ENCODE data around the gene ARHGAP24.

The ARHGAP24 gene

DNA sequence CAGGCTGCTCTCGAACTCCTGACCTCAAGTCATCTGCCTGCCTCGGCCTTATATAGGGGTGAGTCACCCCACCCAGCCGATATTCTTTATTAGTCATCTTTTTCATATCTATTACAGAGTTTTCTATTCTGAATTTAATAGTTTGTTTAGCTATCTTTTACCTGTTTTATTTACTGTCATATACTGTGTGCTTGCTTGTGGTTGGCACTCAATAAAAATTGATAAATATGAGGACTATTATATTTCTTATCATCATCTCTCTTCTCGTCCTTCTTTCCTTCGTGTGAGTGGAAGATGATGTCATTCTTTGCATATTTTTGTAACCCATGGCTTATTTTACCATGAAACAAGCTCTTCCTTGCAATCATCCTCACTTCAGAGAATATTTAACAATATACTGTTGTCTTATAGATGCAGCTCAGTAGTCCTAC is 265.5 kb downstream of the ARHGAP24 start:
- DNase-seq (ENCODE audit: low spot score), result peak; percentile 22

DNA sequence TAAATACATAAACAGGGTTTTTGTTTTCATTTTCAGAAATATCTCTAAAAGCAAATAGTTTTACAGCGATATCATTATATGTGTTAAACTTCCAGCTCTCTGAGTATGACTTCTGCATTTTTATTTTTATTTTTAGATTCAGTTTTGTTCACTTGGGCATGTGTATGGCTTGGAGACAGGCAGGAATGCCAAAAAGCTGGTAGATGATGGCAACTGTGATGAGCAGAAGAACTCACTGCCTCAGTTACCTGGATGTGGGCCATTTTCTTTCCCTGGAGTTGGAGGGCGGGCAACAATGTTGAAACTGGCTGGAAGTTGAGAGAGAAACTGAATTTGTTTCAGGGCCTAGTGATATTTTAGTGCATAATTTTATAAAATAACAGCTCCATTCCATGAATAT is 266.4 kb downstream of the ARHGAP24 start:
- no peak for DNase-seq (ENCODE audit: low spot score)

DNA sequence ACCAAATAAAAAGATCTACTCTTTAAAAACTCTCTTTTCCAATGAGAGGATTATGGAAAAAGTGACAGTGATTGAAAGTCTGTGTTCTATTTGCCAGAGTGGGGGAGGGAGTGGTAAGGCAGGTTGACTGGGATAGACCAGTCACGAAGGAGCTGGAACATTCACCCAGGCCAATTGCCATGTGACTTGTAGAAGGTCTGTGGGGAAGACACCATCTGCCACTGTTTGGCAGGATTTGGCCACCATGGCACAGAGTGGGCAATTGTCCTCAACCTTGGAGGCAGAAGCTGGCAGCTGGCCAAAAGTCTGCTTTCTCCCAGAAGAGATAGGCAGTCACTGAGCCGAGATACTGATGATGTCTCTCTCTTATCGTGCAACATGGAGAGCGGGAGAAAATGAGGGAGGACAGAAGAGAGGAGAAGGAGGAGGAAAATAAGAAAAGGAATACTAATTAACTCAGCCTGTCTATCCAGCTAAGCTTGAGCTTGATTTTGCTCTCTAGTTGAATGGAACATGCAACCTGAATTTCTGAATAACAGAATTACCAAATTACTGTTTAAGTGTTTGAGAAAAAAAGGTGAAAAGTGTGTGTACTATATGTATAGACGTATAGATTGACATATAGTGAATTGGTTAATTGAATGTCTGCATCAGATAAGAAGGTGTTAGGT is 267.1 kb downstream of the ARHGAP24 start:
- DNase-seq (ENCODE audit: low spot score), result no peak

DNA sequence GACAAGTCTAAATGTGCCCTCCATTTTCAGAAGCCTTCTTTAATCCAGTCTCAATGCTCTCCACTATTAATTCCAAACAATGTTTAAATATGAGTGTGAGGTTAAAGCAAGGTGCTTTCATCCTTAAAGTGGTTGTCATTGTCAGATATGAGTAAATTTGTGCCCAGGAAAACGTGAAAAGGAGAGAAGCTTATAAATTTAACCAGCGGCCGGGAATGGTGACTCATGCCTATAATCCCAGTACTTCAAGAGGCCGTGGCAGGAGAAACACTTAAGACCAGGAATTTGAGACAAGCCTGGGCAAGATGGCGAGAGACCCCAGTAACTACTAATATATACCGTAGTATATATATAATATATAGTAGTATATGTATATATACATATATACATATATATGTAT is 270.0 kb downstream of the ARHGAP24 start:
- DNase-seq (ENCODE audit: low spot score), result peak; percentile 29

DNA sequence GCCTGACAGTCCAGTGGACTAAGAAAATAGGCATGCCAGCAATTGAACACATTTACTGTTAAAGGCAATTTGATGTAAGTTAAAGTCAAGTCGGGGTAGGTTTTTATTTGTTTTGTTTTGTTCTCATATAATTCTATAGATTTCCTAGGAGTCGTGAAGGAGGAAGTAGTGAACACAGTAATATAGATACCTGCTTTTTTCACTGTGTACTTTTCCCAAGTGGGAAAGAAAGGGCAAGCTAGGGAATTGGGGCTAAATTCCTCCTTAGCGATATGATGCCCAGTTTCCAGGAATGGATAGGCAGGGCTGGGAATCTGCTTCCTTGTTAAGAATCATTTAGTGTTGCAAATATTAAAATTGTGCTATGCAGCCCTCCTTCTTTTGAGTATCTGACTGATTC is 271.0 kb downstream of the ARHGAP24 start:
- no peak for DNase-seq (ENCODE audit: low spot score)

DNA sequence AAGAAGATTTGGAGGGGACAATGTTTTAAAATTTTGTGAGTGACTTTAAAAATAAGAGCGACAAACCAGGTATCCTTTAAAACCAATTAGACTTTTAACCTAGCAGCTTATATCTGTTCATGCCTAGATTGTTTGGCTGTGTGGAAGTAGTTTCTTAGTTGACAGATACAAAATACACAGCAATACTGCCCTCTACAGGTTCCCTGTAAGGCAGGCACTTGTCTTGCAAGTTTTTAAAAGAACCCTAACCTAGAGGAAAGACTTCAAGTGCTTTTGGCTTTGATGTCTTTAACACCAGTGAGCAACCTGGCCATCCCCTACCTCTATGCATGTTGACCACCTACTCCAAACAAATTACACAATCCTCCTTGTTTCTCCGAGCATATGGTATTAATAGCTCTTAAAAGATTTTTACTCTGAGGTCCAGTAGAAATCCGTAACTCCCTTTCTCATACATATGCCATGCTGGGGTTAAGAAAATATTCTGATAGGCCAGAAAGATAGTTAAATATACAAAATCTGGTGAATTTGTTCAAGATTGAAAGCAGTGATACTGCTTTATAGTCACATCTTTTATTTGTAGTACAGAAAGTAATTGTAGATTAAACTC is 273.0 kb downstream of the ARHGAP24 start:
- peak; percentile 83 for DNase-seq (ENCODE audit: low spot score)

DNA sequence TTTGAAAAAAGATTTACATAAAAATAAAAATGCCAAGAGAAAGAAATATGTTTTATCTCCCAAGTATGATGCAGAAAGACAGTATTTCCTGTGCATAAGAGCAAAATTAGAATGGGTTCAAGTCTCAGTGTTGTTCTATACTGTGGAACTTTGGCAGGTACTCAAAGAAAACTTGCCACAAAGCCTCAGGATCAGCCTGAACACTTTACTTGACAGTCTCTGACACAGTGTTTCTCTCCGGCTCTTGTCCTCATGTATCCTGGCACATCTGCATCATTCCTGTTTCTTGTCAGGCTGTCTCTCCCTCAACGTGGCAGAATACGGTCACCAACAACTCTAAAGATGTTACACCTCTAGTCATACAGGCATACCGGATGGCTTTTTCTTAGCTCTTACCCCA is 273.7 kb downstream of the ARHGAP24 start:
- DNase-seq (ENCODE audit: low spot score), result no peak

DNA sequence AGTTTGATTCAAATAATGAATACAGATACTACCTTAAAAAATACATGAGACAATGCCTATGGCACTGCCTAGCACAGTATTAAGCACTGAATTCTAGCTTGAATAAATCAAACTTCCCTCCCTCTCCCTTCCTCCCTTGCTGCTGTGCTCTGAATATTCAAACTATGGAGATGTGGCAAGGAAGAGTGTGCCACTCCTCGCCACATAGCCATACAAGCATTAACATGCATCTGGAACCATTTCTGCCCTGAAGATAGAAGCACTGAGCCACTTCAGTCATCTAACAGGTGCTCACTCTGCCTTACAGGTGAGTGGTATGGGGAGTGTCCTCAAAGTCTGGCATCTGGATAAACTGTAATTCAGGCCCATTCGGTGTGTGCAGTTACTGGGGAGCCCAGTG is 276.9 kb downstream of the ARHGAP24 start:
- DNase-seq (ENCODE audit: low spot score), result no peak

DNA sequence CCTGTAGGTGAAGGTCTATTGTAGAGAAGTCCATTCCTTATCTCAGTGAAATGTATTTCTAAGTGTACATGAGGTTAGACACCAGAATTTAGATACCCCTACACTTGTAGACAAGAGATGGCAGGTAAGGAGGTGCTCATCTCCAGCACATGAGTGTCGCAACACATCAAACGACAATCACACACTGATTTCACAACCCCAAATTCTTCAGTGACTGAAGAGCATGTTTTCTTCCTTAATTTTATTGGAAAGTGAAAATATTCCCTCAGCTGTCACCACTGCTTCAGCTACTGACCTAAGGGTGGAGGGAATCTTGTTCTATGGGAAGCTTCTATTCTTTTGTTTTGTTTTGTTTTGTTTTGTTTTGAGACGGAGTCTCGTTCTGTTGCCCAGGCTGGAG is 280.3 kb downstream of the ARHGAP24 start:
- DNase-seq (ENCODE audit: low spot score), result no peak

DNA sequence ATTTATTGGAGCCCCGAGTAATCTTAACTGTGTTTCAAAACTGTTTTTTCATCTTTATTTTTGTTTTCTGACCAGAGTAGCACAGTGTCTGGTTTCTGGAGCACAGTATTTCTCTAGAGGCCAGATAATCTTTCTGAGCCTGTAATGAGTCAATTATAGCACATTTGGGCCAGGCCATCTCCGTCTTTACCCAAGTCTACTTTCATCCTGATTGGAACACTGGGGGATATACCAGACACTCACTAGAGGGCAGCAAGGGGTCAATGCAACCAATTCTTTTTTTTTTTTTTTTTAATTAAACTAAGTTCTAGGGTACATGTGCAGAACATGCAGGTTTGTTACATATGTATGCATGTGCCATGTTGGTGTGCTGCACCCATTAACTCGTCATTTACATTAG is 282.0 kb downstream of the ARHGAP24 start:
- DNase-seq (ENCODE audit: low spot score), result peak; percentile 34

DNA sequence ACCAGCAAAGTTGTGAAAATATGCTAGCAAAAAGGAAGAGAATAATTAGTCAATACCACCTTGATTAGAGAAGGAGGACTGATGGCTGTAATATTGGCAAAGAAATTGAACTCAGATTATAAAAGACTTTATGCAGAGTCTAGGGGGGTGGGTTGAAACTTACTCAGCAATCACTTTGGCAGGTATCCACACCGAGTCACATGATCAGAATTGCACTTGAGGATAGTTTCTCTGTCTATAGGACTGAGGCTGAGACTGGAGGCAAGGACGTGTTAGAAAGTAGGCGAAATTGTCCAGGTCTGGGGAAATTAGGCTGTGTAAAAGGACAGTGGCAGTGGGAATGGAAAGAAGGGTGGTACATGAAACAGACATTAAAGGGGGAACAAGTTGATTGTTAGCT is 284.4 kb downstream of the ARHGAP24 start:
- DNase-seq (ENCODE audit: low spot score), result no peak

DNA sequence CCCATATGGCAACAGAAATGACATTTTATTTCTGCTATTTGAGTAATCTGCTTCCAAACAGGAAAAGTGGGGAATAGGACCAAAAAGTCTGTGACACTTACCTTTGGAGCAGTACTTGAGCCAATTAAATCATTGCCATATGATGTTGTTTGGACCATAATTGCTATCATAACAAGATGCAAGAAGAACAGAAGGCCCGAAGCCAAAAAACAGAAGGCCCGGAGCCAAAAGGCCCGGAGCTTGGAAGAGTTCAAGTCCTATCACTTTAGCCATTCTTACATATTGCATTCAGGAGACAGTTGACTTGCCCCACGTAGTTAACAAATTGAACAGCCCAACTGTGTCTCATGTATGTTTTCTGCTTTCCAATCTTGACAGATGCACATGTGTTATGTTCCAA is 285.6 kb downstream of the ARHGAP24 start:
- no peak for DNase-seq (ENCODE audit: low spot score)

DNA sequence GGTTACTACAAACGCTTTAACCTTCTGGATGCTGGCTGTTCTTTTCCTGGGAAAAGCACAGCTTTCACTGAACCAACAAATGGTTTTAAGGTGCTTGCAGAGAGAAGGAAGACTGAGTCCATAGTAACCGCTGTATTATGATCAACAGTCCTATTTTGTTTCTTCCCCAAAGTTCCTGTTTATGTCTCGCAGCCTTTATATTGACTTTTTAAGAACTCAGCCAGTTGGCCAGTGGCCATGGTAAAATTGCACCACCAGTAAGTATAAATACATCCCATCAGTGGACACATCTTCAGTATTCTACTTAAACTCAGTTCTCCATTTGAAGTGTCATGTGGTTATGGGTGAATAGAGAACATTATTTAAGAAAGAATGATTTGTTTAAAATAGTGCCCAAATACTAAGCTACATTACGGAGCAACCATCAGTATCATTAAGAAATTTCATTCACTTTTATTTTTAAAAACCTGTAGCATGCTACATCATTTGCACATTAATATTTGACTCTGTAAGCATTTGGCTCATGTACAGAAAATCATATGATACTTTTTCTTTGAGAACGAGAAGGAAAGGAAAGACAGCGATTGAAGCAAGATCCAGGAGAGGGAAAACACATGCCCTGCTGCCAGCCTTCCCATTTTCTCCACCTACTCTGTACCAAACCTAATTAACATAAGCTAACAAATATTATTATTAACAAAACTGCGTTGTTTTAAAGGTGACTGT is 287.0 kb downstream of the ARHGAP24 start:
- no peak for DNase-seq (ENCODE audit: low spot score)

DNA sequence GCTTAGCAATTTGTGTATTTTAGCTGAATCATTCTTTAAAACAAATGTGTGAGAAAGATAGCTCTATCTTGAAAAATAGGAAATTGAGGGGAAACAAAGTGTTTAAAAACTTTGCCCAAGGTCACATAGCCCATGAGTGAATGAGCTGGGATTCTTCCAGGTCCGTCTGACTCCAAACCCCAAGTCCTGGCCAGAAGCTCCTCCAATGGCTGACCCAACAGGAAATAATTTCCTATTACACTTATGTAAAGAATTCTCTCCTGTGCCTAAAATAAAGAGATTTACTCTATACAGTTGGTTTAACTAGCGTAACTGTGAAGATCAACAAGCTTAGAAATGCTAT is 287.6 kb downstream of the ARHGAP24 start:
- no peak for DNase-seq (ENCODE audit: low spot score)

DNA sequence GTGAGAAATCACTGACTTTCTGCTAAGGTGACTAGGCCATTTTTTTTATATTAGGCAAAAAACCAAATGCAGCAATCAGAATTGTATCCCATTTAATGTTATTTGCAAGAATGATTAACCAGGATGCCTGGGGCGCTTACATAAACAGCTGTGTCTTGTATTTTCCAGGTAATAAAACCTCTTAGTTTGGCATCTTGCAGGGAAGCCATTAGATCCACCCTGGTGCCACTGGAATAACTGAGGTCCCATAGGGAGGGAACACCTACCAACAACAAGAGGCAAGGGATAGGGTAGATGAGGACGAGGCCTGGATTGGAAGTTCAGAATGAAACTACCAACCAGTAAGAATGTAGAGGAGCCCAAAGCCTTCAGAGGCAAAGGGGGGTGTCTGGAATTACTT is 288.3 kb downstream of the ARHGAP24 start:
- no peak for DNase-seq (ENCODE audit: low spot score)

DNA sequence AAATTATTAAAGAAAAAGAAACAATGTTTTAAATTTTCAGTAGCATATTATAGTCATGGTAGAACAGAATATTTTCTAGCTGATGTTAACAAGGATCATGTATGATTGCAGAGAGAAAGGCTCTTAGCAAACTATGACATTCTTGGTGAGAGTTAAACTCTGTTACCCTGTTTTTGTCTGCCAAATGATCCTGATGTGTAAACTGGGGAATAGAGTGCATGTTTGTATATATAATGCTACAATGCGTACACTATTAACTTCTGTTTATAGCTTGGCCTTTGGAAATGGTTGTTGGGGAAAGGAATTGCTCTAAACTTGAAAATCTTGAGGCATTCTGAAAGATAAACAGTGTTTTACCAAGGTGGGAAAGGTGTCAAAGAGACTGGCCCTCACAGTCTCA is 292.7 kb downstream of the ARHGAP24 start:
- no peak for DNase-seq (ENCODE audit: low spot score)

DNA sequence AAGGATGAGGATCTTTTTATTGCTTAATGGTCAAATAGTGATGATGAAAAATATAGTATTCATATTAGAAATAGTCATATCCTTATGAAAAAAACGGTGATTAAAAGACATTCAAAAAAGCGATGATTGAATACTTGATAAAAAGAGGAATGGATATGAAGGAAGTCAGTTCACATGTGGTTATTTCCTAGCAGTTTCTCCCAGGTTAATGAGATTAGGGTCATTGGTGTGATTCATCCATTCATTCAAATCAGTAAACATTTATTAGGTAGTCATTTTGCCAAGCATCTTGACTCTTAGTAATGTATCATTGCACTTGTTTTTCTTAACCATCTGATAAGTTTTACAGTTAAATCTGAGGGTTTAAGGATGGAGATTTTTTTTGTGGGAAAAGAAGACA is 294.1 kb downstream of the ARHGAP24 start:
- no peak for DNase-seq (ENCODE audit: low spot score)

DNA sequence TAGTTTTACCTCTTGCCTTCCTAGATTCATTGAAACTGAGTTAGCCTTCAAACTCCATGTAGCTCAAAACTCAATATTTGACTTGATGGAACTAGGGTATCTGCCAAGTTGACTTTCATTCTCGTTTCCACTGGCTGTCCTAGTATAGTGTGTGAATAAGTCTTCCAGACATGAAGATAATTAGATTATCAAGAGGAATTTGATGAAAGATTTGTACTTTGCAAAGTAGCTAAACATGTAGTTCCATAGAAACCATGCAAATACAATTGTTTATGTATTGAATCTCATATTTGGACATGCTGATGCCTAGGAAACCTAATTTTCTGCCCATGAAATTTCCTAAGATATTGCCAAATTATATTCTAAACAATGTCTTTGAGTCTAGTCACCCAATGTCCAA is 297.5 kb downstream of the ARHGAP24 start:
- no peak for DNase-seq (ENCODE audit: low spot score)

DNA sequence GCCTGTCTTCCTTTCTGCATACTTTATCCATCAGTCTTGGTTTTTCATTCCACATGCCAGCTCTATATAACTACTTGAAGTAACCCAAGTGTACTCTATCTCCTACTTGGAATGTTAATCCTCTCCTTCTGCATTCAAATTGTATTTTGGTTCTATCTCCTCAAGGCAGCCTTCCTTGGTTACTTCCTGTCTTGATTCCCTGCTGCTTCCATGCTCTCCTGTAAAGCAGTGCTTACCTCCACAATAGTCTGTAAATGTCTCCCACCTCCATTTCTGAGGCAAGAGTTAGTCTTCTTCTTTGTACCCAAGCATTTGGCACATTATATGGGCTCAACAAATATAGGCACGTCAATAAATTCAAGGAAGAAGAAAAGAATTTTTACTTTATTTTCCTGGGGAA is 298.4 kb downstream of the ARHGAP24 start:
- DNase-seq (ENCODE audit: low spot score), result no peak

DNA sequence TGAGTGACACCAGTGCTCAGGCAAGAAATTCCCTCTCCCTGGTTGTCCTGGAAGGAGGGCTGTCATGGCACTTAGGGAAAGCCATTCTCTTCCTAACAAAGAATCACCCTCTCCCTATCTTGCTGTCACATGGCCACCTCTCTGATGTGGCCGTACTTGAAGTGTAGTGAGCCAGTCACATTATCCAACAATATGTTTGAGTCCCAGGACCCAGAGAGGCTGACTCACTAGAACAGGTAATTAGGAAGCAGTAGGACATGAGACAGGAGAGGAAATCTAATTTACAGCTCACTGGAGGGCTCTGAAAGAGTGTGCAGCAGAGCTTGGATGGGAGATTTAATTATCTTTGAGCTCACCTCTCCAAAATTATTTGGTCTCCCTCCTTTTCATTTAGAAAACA is 299.1 kb downstream of the ARHGAP24 start:
- no peak for DNase-seq (ENCODE audit: low spot score)

DNA sequence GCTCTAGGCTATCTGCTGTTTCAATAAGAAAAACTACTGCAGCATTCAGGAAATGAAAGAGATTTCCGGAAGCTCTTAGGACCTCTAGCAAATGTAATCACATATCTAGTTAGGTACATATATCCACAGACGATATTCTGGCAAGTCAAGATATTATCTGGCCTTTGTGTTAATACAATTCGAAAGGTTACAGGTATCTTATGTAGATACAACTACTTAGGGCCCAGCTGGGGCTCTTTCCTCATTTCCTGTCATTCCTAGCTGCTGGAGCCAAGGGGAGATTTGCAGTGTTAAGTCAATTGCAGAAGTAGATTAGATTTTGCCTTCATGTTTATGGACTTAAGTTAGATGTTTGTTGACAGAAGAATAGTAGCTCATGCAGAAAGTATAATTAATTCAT is 299.5 kb downstream of the ARHGAP24 start:
- no peak for DNase-seq (ENCODE audit: low spot score)

DNA sequence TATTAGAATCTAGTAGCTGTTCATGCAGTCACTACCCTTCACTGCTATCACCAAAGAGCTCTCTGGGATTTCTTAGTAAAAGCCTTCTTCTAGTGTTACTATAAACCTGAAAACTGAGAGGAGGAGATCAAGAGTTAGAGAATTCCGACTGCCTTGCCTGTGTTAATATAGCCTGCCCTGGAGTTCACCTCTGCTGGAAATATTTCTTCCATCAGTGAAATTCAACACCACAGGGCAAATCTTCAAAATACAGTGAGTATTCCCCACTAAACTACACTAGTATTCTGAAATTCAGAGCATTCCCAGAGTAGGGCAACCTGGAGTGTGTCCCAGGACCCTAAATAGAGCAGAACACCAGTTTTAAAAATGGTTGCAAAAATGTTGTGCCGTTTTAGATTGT is 301.1 kb downstream of the ARHGAP24 start:
- DNase-seq (ENCODE audit: low spot score), result no peak

DNA sequence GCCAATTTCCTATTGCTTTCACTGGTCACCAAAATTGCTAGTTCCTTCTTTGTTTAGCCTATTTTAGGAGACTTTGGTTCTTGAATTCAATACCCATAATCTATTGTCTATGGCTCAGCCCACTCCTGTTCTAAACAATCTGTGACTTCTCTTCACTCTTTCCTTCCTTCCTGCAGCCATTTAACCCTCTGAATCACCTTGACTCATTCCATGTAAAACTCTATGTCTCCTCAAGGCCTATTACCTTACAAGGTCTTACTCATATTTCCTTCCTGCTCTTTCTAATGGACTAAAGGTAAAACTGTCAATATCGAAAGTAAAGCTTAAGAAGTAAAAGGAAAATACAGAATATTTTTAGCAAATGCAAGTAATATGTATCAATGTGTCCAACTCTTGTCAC is 301.6 kb downstream of the ARHGAP24 start:
- DNase-seq (ENCODE audit: low spot score), result peak; percentile 50

All from RKO (cell line).